HS-27A (cell line): ENCODE data around the gene AKAP8L.

ENCODE experiments used
- DNase-seq: peaks from one replicate; pipeline ENCODE4 v3.0.0-alpha.2; 2012; ENCODE audit warnings: low read depth, missing footprints

Gene AKAP8L

DNA sequence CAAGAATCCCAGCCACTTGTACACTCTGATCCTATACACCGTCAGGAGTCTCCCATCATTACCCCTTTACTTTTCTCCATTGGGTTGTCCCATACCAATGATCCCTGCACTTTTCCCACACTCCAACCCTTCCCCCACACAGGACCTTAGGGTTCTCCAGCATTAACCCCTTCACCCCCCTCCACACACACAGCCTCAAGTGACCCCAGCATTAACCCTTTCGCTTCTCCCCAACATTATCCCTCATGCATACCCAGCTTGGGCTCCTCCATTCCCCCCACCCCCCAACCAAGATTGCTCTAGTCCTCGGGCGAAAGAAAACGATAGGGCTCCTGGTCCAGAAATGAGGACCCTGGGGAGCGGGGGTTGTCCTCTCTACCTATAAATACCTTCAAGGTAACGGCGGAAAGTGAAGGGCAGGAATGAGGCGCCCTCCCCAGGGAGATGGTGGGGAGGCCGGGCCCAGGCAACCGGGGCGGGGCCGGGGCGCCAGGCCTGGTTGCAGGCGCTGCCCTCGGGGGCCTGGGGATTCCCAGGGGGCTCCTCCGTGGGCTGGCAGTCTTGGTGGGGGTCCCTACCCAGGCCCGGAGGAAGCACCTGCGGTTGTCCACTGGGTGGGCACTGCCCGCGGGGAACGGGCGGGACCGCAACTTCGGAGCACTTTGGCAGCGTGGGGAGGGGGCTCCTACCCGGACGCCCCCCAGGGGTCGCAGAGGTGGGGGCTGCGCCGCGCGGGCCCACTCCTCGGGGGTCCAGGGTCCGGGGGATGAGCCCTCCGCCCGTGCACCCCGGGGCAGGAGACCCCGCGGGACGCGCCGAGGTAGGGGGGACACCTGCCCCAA lies 30.2 kb upstream of the AKAP8L start:
- DNase-seq = no peak

DNA sequence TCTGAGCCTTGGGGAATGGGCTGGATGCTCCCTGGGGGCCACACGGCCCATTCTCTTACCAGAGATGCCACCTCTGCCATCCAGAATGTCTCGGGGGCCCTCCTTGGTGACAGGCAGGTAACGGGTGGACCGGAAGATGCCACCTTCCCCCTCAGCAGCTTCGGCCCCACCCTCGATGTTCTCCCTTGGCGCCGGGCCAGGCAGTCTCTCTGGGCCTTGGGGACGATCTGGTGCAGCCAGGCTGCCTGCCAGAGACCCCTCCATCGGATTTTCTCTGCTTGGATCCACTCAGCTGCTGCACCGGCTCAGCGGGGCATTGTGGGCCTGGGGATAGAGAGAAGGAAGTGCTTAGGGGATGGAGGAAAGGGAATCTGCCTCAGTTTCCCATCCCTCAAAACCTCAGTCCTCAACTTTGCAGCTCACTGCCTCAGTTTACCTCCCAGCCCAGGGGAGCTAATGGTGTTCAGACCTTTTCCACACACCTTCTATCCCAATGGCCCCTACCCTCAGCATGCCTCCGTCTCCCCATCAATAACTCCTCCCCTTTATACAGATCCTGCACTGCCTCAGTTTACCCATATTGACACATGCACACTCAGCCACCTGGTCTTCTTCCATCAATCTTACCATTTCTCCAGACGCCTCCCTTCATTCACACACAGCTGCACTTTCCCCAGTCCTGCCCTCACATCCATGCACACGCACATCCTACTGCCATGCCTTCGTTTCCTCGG lies 29.4 kb upstream of the AKAP8L start:
- no peak for DNase-seq

DNA sequence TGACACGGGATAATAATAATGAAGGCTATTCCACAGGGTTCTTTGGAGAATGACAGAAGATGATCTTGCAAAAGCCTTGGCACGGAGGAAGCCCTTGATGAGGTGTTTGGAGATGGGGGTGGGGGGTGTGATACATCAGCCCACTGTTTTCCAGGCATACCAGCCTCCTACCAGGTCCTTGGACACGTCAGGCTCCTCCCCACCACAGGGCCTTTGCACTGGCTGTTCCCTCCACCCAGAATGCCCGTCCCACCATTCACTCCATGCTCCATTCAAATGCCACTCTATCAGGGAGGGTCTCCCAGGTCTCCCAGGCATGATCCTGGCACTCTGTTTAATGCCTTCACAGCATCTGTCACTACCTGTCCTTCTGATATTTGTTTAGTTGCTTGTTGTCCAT lies 28.3 kb upstream of the AKAP8L start:
- no peak for DNase-seq

DNA sequence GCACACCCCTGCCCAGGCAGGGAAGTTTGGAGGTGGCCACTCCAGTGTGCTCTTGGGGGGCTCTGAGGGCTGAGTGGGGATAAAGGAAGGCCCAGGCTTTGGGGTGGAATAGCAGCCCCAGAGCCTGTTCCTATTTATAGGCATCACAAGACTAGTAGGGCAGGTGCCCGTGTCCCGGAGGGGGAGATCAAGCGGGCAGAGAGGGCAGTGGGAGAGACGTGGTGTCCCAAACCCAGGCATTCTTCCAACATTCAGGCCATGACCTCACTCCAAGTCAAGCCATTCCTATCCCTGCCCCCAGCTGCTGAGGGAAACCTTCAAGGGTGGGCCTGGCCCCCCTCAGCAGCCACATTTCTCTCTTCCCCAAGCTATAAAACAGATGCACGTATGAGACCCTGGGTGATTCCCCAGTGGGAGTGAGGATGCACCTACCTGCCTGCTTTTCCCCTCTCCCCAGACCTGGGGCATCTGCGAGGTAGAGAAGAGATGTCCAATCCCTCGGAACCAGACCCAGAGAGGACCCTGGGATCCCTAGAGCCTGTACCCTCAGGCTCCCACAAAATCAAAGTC lies 27.1 kb upstream of the AKAP8L start:
- no peak for DNase-seq

DNA sequence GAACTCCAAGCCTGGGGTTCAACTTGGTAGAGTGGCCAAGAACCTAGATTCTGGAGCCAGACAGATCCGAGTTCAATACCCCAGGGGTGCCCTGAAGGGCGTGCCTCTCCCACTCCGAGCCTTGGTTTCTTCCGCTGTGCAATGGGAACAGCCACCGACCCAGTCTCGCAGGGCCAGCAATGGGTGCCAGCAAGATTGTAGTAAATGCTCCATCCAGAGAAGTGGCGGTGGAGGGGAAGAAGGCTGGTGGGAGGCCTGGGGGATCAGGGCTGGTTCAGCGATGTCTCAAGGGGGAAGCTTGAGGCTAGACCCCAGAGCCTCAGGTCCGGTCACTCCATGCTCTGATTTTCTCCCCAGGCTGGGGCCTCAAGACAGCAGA lies 26.4 kb upstream of the AKAP8L start:
- no peak for DNase-seq

DNA sequence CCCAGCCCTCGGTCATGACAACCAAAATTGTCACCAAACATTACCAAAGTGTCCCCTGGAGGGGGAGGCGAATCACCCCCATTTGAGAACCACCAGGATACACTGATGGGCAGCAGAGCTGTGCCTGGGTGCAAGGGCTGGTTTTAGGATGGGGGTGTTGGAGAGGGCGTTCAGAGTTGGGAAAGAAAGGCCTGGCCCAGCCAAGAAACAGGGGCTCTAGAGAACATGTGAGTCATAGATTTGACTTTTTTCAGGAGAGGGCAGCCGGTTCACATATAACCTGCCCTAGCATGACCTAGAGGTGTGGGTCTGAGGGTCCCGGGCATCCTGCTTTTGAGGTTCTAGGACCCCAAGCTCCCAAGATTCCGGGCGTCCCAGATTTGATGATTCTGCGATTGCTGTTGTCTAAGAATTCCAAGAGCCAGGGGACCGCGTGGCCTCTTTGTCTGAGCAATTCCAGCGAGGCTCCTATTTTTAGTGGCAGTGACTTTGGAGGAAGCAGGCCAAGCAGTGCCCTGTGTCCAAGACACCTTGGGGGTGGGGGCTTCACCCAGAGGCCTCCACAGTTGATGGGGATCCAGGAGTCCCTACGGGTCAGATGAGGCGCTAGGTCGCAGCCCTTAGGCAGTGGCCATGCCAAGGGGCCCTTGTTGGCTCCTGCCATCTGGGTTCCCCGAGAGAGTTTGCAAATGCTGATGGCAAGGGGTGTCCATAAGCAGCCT lies 25.9 kb upstream of the AKAP8L start:
- DNase-seq = no peak

DNA sequence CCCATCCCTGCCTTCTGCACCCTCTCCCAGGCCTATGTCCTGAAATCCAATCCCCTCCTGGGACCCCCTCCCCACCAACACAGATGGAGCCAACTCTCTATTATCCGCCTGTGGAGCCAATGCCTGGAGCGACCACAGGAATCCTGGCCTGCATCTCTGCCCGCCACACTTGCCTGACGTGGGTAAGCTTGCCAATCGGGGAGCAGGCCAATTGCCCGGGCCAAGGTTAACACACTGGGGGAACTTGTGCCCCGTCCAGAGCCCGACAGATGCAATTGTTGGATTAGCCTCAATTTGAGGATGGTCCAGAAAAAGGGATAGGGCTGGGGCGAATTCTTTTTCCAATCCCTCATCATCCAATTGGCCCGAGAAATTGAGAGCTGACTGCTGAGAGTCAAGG lies 25.1 kb upstream of the AKAP8L start:
- DNase-seq = no peak

DNA sequence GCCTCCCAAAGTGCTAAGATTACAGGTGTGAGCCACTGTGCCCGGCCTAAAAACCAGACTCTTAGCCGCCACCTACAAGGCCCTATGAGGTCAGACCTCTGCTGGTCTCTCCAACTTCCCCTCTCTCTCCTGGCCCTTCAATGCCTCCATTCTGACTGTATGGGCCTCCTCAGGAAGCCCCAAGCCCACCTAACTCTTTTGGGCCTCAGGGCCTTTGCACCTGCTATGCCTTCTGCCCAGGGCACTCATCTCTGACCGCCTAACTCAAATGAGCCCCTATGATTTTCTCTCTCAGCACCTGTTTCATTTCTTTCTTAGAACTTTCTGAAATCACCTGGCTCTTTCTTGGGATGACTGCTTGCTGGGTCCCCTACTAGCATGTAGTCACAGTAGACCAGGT lies 24.5 kb upstream of the AKAP8L start:
- DNase-seq = no peak

DNA sequence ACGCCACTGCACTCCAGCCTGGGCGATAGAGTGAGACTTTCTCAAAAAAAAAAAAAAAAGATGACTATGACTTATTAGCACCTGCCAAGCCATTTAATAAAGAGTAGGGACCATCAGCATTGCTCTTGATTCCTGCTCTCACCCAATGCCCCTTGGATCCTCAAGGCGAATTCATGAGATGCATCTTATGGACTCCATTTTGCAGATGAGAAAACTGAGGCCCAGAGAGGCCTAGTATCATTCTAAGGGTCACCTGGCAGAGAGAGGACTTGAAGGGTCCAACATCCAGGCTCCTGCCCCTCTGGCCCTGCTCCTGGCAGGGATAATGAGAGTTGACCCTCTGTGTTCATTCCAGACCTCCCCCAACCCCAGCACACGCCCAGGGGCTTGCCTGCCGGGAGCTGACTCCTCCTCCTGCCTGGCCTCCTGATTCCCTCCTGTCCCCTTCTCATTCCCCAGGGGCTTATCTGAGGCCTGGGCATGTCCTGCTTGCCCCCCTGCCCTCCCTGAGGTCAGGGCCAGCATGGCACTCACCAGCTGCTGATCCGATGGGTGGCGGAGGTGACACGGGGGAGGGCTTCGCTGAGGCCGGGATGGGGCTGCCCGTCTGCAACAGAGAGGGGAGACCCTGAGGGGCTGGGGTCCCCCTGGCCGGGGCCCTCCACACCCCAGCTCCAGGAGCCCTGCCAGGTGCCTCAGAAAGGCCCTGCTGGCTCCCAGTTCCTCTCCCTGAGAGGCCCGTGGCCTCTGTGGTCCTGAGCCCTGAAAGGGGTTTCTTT lies 23.5 kb upstream of the AKAP8L start:
- DNase-seq = no peak

DNA sequence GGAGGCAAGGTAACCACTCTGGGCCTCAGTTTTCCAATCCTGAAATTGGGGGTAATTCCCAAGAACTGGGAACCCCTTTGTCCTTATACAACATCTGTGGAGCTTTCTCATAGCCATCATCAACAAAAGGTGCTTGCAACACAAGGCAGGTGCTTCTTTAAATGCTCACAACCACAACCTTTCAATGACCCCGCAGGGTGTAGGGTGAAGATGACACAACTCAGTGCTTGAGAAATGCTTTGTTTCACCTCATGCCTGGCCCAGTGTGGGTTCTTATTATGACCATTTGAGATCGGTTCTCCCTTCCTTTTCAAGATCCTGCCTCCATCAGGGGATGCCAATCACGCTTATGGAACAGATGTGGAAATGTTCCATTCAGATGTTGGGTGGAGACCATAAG lies 22.5 kb upstream of the AKAP8L start:
- DNase-seq = no peak

DNA sequence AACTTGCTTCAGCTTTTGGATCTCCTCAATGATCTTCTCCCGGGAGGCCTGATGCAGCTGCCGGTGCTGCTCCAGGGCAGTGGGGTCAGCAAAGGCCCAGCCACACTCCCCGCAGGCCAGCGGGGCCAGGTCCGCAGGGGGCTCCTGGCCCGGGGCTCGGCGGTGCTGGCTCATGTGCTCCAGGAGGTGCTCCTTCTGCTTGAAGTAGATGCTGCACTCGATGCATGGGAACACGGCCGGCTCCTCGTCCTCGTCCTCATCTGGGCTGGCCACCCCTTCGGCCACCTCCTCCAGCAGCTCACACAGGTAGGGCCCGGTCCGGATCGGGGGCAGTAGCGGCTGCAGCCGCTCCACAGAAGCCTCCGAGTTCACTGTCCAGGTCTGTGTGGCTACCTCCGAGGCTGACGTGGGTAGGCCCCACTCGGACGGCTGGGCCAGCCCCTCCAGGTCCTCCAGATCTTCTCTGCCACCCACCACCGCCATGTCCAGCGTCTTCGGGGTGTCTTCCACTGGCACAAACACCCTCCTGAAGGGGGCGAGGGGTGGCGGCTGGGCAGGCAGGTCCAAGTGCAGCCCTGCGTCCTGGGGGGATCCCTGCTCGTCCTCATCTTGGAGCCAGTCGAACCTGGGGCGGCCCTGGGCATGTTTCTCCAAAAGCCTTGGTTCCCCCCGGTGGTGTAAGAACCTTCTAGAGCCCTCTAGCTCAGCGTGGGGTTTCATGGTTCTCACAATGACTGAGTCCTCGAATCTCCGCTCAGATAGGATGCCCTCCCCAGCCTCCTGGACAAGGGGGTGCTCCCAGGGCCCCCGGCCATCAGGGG lies 21.2 kb upstream of the AKAP8L start:
- no peak for DNase-seq

DNA sequence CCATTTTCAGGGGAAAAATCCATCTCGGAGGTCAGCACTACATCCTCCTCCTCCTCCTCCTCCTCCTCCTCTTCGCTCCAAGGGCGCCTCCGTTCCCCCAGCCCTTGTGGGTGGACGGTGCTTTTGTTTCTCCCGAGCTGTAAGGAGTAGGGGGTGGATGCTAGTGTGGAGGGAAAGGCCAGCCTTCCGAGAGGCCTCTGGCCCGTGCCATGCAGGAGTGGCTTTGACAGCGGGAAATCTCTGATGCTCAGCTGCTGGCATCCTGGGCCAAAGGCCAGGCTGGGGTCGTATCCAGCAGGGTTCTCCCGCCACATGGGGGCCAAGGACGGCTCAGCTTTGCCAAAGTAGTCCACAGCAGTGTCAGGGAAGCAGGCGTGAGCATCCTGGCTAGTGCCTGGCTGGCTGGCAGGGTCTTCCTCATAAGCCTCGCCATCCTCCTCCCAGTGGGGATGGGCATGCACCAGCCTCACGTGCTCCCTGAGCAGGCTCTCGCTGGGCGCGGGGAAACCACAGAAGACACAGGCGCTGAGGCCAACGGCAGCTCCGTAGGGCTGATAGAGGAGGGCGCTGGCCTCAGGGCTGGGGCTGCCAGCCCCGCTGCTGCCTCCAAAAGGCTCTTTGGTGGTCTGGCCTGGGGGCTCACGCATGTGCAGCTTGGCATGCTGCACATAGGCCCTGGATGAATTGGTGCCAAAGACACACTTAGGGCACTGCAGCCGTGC lies 20.5 kb upstream of the AKAP8L start:
- DNase-seq = no peak

DNA sequence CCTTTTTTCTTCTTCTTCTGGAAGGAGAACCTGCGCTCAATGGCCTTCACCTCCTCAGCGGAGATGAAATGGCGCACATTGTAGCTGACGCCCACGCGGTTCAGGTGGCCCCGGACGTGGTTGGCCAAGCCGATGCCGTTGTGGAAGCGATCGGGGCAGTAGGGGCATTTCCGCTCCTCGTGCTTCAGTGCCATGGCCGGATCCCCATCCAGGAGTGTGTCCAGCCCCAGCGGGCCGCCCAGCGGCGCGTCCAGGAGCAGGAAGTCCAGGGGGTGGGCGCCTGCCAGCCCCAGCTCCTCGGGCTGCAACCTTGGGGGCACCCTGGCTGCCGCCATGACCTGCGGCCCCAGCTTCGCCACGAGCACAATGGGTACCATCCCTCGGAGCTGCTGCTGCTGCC lies 19.8 kb upstream of the AKAP8L start:
- DNase-seq = no peak

DNA sequence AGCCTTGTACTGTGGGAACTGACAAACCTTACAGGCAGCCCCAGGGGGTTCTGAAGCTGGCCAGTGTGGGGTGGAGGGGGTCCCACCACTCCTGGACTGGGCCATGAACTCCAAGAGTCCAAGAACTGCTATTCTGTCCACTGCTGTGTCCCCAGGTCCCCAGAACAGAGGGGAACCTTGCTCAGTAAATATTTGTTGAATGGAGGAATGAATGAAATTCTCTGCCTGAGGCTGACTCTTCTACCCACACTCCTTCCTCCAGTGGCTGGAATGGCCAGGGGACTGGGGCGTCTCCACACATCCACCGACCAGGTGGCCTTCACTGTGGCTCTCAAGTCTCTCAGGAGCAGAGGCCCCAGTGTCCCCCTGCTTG lies 19.3 kb upstream of the AKAP8L start:
- DNase-seq = no peak

DNA sequence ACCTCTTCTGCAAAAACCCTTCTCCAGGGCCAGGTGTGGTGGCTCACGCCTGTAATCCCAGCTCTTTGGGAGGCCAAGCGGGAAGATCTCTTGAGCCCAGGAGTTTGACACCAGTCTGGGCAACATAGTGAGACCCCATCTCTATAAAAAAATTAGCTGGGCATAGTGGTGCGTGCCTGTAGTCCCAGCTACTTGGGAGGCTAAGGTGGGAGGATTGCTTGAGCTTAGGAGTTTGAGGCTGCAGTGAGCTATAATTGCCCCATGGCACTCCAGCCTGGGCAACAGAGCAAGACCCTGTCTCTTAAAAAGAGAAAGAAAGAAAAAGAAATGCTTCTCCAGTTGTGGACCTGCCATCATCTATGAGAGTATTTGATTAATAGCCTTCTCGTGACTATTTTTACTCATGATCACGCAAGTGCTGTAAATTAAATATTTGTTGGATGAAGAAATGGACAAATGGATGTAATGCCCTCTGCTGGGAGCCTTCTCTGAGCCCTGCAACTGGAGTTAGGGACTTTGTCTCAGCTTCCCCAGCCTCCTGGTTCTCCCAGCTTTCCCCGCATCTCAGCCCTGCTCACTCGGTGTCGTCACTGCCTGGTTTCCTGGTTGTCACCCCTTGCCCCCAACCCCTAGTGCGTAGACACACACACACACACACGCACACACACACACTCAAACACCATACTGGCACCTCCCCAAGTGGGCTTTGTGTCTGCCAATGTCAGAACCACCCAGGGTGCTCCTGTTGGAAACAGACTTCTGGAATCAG lies 18.8 kb upstream of the AKAP8L start:
- no peak for DNase-seq

DNA sequence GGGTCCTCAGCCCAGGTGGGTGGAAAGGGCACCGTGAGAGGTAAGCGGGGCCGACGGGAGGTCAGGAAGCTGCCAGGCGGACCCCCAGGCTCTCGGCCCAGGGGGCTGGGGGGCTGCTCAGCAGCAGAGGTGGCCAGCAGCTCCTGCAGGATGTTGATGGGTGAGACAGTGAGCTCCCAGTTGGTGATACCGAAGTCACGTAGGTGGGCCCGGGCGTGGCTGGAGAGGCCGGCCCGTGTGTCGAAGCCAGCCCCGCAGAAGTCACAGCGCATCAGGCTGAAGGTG lies 18.0 kb upstream of the AKAP8L start:
- DNase-seq = no peak

DNA sequence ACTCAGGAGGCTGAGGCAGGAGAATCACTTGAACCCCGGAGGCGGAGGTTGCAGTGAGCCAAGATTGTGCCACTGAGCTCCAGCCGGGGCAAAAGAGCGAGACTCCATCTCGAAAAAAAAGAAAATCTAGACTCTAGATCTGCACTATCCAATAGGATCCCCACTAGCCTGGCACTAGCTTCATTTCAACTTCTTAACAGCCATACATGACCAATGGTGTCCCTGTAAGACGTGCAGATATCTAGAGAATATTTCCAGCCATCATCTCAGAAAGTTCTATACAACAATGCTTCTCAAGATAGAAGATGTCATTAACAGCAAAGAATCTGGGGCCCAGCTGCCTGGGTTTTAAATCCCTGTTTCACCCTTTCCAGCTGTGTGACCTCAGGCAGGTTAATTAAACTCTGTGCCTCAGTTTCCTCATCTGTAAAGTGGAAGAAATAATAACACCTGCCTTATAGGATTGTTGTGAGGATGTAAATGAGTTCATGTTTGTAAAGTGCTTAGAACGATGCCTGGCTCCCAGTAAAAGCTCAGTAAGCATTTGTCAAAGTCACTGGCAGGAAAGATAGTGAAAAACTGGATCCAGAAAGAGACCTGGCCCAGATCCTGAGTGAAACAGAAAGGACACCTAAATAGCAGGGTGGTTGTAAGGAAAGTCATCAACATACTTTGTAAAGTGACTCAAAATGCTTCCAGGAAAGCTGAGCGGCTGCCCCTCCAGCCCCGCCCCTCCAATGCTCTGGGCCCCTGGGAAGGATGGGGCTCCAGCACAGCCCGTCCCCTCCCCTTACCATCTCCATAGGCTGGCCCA lies 17.4 kb upstream of the AKAP8L start:
- DNase-seq = no peak

DNA sequence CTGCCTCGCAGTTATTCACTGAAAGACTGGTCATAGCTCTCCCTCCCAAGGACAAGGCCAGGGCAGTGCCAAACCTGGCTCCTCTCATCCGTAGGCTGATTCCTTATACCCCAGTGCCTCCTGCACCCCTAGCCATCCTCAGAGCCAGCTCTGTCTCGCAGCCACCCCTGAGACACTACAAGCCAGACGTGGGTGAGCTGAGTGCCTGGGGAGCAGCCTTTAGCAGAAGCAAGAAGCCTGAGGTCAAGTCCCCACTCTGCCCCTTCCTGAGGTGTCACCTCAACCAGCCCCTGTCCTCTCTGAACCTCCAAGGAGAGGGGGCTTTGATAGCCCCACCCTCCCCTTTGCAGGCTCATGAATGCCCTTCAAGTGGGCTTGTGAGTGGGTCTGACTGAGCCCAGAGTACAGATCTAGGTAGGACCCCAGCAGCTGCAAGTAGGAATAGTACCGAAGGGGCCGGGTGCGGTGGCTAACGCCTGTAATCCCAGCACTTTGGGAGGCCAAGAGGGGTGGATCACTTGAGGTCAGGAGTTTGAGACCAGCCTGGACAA lies 14.8 kb upstream of the AKAP8L start:
- DNase-seq = no peak
